Naive B cell (primary cell): ENCODE results near the gene RFX3. TPM values are rescaled to one million over a fixed set of nuclear protein-coding genes. Genes with fewer than 3 reads are reported as not detected.
"Not testable (repeated sequence)": the region's sequence is repeated elsewhere in the genome, so short reads cannot be mapped to it uniquely, and the experiment has no call there.

Source experiments
- ATAC-seq, 2 donors: fragments of 150-1000 bp; cut with Tn5 transposase; 2 replicates each; pipeline ENCODE4 v1.10.0; 2021; ENCODE audit warnings: low read depth in 2 of 2, mild to moderate bottlenecking in 2 of 2, moderate library complexity in 2 of 2
- DNase-seq: peaks from one replicate; pipeline ENCODE4 v3.0.0; 2022
- H3K27ac Mint-ChIP-seq, 6 donors: one replicate each; pipeline ENCODE4 v1.8.0; 2020 to 2022; ENCODE audit warnings: mild to moderate bottlenecking in 6 of 6, mixed read lengths in 6 of 6, moderate library complexity in 5 of 6, inconsistent platforms in 2 of 6
- H3K27me3 Mint-ChIP-seq, 3 donors: one replicate each; pipeline ENCODE4 v1.8.0; 2021 to 2022; ENCODE audit warnings: mixed read lengths in 3 of 3, mild to moderate bottlenecking in 1 of 3
- H3K36me3 Mint-ChIP-seq, 2 donors: one replicate each; pipeline ENCODE4 v1.8.0; 2020 to 2022; ENCODE audit warnings: mixed read lengths in 2 of 2, inconsistent platforms in 1 of 2, mild to moderate bottlenecking in 1 of 2
- H3K4me1 Mint-ChIP-seq, 3 donors: one replicate each; pipeline ENCODE4 v1.8.0; 2020 to 2022; ENCODE audit warnings: mixed read lengths in 3 of 3, inconsistent platforms in 1 of 3, mild to moderate bottlenecking in 1 of 3, moderate library complexity in 1 of 3
- H3K4me3 Mint-ChIP-seq, 8 donors: one replicate each; pipeline ENCODE4 v1.8.0; 2020 to 2022; ENCODE audit warnings: mild to moderate bottlenecking in 8 of 8, mixed read lengths in 8 of 8, moderate library complexity in 8 of 8, inconsistent platforms in 2 of 8
- H3K9me3 Mint-ChIP-seq, 7 donors: one replicate each; pipeline ENCODE4 v1.8.0; 2020 to 2022; ENCODE audit warnings: mixed read lengths in 7 of 7, mild to moderate bottlenecking in 5 of 7, inconsistent platforms in 2 of 7, moderate library complexity in 1 of 7
- polyA plus RNA-seq, 6 donors: library from polyadenylated mRNA; unstranded; fragments of 300-500 nt; fragmentation: Illumina TruSeq; gene quantifications; one replicate each; pipeline ENCODE4 v1.2.3, GENCODE V29; 2021; ENCODE audit warnings: low read depth in 6 of 6

Gene RFX3
- polyA plus RNA-seq, 6 donors from 2014 or later, result 3.7 to 16.7 (median 6.3) TPM

DNA sequence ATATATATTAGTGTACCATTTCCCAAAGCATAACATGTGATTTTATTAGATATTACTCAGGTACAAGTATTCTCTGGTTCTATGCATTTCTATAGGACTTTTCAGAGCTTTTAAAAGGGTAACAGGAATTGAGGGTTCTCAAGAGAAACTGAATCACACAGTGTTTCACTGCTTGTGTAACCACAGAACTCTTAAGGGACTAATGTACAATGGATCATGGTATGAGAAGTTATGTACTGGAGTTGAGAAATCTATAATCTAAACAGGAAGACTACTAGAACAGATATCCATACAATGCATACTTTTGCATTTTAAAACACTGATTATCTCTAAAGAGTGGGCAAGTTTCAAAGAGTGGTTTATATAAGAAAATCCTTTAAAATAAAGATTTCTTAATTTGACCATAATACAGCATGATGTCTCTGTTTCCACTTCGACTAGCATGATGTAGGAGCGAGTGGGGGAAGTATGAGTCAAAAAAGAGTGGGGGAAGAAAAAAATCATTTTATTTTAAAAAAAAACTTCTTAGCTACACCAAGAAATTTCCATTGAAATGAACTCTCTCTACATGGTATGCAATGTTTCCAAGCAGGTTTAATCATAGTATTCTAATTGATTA is 183.5 kb downstream of the RFX3 start:
- Mint-ChIP-seq H3K27me3 (no peaks in the 10 kb centered on the region), H3K9me3 (peaks cover 0 to 7% (median 0%) of the 10 kb centered on the region in 7 donors), H3K36me3 (peaks cover 2 to 10% of the 10 kb centered on the region in 2 donors), H3K27ac (no peak overlapping the region), H3K4me3 (no peak overlapping the region), H3K4me1 (peaks cover 0 to 13% (median 2%) of the 10 kb centered on the region in 3 donors)
- DNase-seq (no peak), ATAC-seq (no peak)

DNA sequence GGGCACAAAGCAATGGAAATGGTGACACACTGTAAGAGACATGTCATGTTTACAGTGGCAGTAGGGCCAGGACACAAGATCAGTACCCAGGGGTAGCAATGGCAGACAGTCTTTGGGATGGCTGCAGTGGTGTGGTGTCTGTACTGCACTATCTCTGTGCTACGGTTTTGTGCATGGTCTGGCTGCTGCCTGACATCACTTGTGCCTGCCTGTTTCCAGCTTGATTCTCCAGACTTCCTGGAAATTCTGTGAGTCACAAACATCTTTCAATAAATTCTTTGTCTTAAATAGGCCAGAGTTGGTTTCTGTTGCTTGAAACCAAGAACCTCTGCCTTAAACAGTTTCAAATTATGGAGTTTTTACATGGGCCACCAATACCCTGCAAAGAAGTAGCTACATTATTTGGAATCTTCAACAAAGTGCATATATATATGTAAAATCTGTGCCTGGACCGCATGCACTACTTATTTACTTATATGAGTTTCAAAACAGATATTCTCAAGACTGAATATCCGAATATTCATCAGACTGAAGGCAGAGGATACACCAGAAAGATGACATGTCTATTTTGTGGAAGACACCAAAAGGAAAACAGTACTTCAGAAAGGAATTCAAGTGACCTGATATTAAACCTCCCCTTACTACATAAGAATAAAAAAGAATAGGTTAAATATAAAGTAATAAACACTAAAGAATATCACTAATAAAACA is 188.1 kb downstream of the RFX3 start:
- Mint-ChIP-seq H3K4me3 (no peak overlapping the region), H3K27me3 (no peaks in the 10 kb centered on the region), H3K4me1 (peaks cover 0 to 13% (median 13%) of the 10 kb centered on the region in 3 donors), H3K27ac (peak overlapping the region in 1 of 6 donors; percentile 17), H3K9me3 (peaks cover 0 to 7% (median 0%) of the 10 kb centered on the region in 7 donors), H3K36me3 (peaks cover 0 to 8% of the 10 kb centered on the region in 2 donors)
- ATAC-seq (no peak), DNase-seq (no peak)

DNA sequence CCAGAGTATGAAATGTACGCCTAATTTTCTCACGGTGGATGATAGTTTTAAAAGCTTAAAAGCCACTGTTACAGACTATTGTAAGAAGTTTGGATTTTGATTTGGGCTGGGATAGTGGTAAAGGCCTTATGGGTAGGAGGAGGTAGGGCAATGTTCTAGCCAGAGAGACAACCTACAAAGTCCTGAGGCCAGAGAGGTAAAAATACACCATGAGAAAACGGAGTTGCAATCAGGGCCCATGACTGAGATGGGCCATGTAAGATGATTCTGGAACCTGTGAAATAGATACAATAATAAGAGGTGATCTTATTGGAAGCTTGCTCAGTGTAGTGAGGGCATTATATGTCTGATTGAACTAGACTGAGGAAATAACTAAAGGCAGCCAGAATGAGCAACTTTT is 188.8 kb downstream of the RFX3 start:
- DNase-seq, result no peak
- Mint-ChIP-seq H3K36me3 (peaks cover 0 to 8% of the 10 kb centered on the region in 2 donors), H3K27ac (peak overlapping the region in 1 of 6 donors; percentile 7), H3K4me1 (peaks cover 0 to 13% (median 13%) of the 10 kb centered on the region in 3 donors), H3K9me3 (peaks cover 0 to 7% (median 0%) of the 10 kb centered on the region in 7 donors), H3K27me3 (no peaks in the 10 kb centered on the region), H3K4me3 (no peak overlapping the region)
- no peak for ATAC-seq

DNA sequence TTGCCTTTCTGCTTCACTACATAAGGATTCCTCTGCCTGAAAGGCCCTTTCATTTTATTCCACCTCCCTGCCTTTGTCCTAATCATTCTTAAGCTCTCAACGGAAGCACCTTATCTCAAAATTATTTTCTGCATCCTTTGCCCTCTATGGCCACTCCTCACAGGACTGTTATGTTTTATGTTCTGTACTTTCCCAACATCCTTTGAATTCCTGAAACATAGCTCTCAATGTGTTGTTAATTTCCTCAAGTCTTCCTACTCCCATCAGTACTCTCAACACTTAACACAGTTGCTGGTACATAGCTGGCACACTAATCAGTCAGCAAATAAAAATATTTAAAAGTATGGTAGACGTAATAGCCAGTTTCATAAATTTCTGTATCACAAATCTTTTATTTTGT is 193.0 kb downstream of the RFX3 start:
- Mint-ChIP-seq H3K9me3 (no peaks in the 10 kb centered on the region), H3K27me3 (no peaks in the 10 kb centered on the region), H3K4me1 (peaks cover 0 to 13% (median 13%) of the 10 kb centered on the region in 3 donors), H3K27ac (no peak overlapping the region), H3K4me3 (no peak overlapping the region), H3K36me3 (peaks cover 0 to 17% of the 10 kb centered on the region in 2 donors)
- ATAC-seq (no peak), DNase-seq (no peak)

DNA sequence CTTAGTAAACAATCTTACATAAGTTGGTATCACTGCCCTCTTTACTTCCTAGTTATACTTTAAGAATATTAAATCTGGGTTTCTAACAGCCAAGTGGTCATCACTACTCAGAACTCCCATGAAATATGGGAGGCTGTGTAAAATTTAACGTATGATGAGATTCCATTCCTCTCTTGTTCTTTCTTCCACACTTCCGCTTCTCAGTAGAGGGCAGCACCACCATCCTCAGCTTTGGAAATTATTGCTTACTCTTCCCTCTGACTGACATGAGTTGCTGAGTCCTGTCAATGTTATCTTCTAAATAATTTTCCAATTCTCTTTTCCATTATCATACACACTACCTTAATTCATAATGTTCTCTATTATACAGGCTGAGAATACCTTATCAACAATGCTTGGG is 194.0 kb downstream of the RFX3 start:
- Mint-ChIP-seq H3K27me3 (no peaks in the 10 kb centered on the region), H3K36me3 (peaks cover 0 to 11% of the 10 kb centered on the region in 2 donors), H3K27ac (no peak overlapping the region), H3K4me3 (no peak overlapping the region), H3K4me1 (peaks cover 0 to 9% (median 5%) of the 10 kb centered on the region in 3 donors), H3K9me3 (no peaks in the 10 kb centered on the region)
- ATAC-seq (no peak), DNase-seq (no peak)

DNA sequence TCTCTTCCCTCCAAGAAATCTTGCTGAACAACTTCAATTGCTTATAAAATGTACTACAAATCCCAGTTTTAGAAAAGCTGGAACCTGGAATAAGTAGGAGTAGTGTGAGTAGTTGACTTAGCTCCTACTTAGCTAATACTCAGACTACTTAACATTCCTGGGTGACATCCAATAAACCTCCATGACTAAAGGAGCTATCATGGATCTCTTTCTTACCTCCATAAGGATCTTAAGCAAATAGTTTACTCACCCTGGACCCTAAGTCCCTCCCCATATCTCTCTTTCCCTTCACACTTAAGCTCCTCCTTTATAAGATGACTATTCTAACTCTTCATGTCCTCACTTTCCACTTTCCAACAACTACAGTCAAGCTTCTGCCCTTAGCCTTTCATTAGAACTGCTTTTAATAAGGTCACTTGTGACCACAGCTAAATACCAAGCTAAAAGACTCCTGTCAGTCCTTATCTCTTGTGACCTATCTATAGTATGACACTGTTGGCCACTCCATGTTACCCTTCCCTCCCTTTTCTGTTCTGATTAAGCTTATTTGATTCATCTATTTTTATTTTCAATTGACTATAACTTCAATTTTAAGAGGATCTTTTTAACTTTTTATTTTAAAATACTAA is 194.9 kb downstream of the RFX3 start:
- DNase-seq (no peak), ATAC-seq (no peak)
- no peak overlapping the region for H3K4me3 Mint-ChIP-seq
- no peaks in the 10 kb centered on the region for H3K27me3 Mint-ChIP-seq
- H3K36me3 Mint-ChIP-seq, result peaks cover 0 to 10% of the 10 kb centered on the region in 2 donors
- H3K27ac Mint-ChIP-seq, result no peak overlapping the region
- no peaks in the 10 kb centered on the region for H3K9me3 Mint-ChIP-seq
- peaks cover 0 to 4% (median 0%) of the 10 kb centered on the region in 3 donors for H3K4me1 Mint-ChIP-seq

DNA sequence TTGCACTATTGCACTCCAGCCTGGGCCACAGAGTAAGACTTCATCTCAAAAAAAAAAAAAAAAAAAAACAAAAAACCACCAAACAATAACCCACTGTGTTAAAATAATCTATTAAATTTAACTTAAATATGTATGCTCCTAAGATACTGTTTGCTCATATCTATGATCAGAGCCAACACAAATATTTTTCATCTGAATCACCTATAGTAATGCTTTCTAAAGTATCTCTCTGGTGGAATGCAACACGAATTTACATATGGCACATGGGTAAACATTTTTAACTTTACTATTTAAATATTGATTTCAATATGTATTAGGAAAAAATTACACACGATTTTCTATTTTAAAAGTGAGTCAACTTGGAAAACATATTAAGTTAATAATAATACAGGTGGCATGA is 196.4 kb downstream of the RFX3 start:
- H3K4me3 Mint-ChIP-seq, result no peak overlapping the region

DNA sequence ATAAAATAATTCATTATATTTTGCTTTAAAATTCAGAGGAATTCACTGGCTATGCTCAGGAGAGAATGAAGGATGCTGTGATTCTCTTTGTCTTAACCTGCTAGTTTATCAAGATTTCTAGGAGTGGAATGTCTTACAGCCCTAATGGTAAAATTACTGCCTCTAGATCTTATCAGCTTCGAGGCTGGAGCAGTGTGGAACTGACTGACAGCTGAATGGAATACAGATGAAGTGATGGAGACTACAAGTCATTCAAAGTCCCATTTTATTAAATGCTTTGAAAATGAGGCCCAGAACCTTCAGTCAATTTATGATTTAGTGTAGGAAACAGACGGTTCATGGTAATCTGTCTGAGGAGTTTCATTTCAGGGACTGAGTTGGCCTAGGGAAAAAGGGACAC is 202.1 kb downstream of the RFX3 start:
- Mint-ChIP-seq H3K4me3 (no peak overlapping the region), H3K27me3 (no peaks in the 10 kb centered on the region), H3K36me3 (peaks cover 0 to 5% of the 10 kb centered on the region in 2 donors), H3K9me3 (peaks cover 0 to 2% (median 0%) of the 10 kb centered on the region in 7 donors), H3K27ac (no peak overlapping the region), H3K4me1 (no peaks in the 10 kb centered on the region)
- no peak for ATAC-seq
- no peak for DNase-seq

More for the DNA sequence above, 196.4 kb downstream of the RFX3 start:
- Mint-ChIP-seq H3K36me3 (peaks cover 0 to 12% of the 10 kb centered on the region in 2 donors), H3K27ac (no peak overlapping the region), H3K9me3 (no peaks in the 10 kb centered on the region), H3K27me3 (no peaks in the 10 kb centered on the region), H3K4me1 (peaks cover 0 to under 1% (median 0%) of the 10 kb centered on the region in 3 donors)
- ATAC-seq (no peak), DNase-seq (no peak)

DNA sequence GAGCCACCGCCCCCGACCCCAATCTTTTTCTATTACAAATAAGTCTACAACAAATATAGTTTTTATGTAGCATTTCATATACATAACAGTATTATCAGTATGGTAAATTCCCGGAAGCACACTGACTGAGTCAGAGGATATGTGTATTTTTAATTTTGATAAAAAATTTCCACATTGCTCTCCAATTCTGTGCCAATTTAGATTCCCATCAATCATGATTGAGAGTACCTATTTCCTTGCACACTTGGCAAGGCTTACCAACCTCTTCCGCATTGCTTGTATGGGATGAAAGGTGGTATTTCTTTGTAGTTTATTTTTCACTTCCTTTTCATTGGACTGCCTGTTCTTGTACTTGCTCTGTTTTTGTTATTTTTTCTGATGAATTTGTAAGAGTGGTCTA is 204.6 kb downstream of the RFX3 start:
- peak overlapping the region in 1 of 6 donors; percentile 86 for H3K27ac Mint-ChIP-seq
- ATAC-seq (no peak), DNase-seq (no peak)
- H3K4me3 Mint-ChIP-seq, result no peak overlapping the region
- peaks cover 0 to 7% (median 4%) of the 10 kb centered on the region in 3 donors for H3K4me1 Mint-ChIP-seq
- peaks cover 0 to 13% (median 10%) of the 10 kb centered on the region in 7 donors for H3K9me3 Mint-ChIP-seq
- H3K27me3 Mint-ChIP-seq, result no peaks in the 10 kb centered on the region
- peaks cover 7 to 10% of the 10 kb centered on the region in 2 donors for H3K36me3 Mint-ChIP-seq

DNA sequence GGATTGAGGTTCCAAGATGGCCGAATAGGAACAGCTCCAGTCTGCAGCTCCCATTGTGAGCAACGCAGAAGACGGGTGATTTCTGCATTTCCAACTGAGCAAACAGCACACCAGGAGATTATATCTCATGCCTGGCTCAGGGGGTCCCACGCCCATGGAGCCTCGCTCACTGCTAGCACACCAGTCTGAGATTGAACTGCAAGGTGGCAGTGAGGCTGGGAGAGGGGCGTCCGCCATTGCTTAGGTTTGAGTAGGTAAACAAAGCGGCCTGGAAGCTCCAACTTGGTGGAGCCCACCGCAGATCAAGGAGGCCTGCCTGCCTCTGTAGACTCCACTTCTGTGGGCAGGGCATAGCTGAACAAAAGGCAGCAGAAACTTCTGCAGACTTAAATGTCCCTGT is 213.2 kb downstream of the RFX3 start:
- H3K4me3 Mint-ChIP-seq, ATAC-seq, DNase-seq, H3K27me3 Mint-ChIP-seq, H3K9me3 Mint-ChIP-seq: not testable (repeated sequence)
- Mint-ChIP-seq H3K27ac (peak overlapping the region in 1 of 6 donors; percentile 39), H3K4me1 (peaks cover 4 to 24% (median 13%) of the 10 kb centered on the region in 3 donors), H3K36me3 (peaks cover 20 to 23% of the 10 kb centered on the region in 2 donors)

DNA sequence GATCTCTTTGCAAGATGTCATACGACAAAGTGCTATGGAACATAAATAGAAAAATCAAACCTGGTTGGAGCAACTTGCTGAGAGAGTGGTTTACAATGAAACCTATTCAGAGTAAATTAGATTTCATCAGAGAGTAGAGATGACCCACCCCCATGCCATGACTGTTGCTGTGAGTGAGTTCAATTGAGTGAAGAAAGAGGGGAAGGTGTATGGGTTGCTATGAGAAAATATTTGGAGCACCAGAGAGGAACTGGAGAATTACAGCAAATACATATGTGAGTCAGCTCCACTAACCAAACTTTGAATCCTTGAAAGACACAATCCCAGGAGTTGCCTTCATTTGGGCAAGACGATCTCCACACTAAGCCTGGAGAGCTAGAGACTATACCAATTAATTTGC is 217.2 kb downstream of the RFX3 start:
- Mint-ChIP-seq H3K4me3 (no peak overlapping the region), H3K36me3 (peaks cover 24 to 33% of the 10 kb centered on the region in 2 donors), H3K9me3 (peaks cover 0 to 9% (median 4%) of the 10 kb centered on the region in 7 donors), H3K27me3 (no peaks in the 10 kb centered on the region), H3K4me1 (peaks cover 5 to 19% (median 16%) of the 10 kb centered on the region in 3 donors), H3K27ac (no peak overlapping the region)
- DNase-seq (no peak), ATAC-seq (no peak)

DNA sequence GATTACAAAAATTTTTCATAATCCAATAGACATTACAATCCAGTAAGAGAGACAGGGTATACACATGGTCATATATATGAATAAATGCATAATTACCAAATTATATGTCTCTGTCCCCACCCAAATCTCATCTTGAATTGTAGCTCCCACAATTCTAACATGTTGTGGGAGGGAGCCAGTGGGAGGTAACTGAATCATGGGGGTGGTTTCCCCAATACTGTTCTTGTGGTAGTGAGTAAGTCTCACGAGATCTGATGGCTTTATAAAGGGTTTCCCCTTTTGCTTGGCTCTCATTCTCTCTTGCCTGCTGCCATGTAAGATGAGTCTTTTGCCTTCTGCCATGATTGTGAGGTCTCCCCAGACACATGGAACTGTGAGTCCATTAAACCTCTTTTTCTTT is 221.4 kb downstream of the RFX3 start:
- H3K27me3 Mint-ChIP-seq, DNase-seq: not testable (repeated sequence)

DNA sequence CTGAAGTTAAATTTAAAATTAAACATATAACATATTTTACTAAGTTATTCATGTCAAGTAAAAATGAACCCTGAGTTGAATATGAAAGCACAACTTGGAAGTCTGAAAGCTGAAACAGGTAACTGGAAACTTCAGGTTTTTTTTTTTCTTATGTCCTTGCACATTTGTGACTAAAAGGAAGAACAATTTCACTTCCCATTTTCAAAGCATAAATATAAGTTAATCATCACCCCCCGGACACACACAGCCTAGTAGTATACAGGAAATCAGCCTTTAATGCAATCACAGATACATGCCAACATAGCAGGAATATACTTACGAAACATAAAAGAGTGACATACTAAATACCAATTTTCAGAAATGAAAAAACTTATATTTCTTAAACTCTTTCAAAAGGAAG is 225.9 kb downstream of the RFX3 start:
- peaks cover 0 to 5% (median 0%) of the 10 kb centered on the region in 7 donors for H3K9me3 Mint-ChIP-seq
- peak overlapping the region in 7 of 8 donors; percentile 0 to 67 (median 23) for H3K4me3 Mint-ChIP-seq
- no peaks in the 10 kb centered on the region for H3K27me3 Mint-ChIP-seq
- H3K4me1 Mint-ChIP-seq, result peaks cover 10 to 26% (median 21%) of the 10 kb centered on the region in 3 donors
- ATAC-seq (peak; percentile 96 to 98), DNase-seq (peak; percentile 47)
- H3K36me3 Mint-ChIP-seq, result peaks cover 2 to 4% of the 10 kb centered on the region in 2 donors
- peak overlapping the region; percentile 7 to 64 (median 12) for H3K27ac Mint-ChIP-seq

More for the DNA sequence above, 221.4 kb downstream of the RFX3 start:
- H3K9me3 Mint-ChIP-seq, ATAC-seq, H3K4me3 Mint-ChIP-seq: not testable (repeated sequence)
- H3K4me1 Mint-ChIP-seq, result peaks cover 12 to 29% (median 19%) of the 10 kb centered on the region in 3 donors
- H3K36me3 Mint-ChIP-seq, result peaks cover 17 to 33% of the 10 kb centered on the region in 2 donors
- peak overlapping the region in 3 of 6 donors; percentile 20 to 36 (median 34) for H3K27ac Mint-ChIP-seq
